ENCODE results near the gene STX17.
"Not testable (repeated sequence)": the region's sequence is repeated elsewhere in the genome, so short reads cannot be mapped to it uniquely, and the experiment has no call there.

Gene STX17

DNA sequence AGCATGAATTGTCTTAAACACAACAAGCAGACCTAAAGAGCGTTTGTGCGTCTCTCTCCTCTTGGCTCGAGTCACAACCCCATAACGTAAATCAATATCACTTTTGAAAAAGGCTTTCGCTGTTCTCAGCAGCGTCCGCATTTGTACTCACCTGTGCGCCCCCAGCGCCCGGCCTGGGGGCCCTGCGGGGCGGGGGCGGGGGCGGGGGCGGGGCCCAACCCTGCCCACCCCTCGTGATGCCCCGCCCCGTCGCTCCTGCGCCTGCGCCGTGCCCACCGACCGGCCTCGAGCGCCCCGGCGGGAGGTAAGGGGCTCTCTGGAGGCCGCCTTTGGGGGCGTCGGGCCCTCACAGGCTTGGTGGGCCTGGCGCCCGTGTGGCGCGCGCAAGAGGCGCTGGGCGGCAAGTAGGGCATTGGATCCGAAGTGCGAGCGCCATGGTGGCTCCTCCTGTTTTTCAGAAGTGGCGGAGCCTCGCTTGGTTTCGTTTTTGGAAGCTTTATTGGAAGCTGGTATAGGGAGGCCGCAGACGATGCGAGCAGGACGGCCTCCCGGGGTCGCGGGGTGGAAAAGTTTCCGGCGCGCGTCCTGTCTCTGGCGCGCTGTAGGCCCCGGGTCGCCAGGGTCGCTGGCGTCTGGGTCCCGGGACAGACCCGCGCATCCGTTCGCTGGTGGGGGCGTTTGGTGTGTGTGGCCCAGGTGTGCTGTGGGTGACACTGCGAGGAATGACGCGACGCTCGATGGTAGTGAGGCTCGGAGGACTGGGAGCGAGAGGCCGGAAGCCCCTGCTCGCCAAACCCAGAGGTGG lies at the start of gene STX17:
Gene STX17 (plus strand): TSS at position 252 of the 805 bp plus-strand sequence. CDS start 8,586 bp downstream, outside the sequence.
- peak; percentile 69 for DNase-seq (ENCODE audit: low spot score)

DNA sequence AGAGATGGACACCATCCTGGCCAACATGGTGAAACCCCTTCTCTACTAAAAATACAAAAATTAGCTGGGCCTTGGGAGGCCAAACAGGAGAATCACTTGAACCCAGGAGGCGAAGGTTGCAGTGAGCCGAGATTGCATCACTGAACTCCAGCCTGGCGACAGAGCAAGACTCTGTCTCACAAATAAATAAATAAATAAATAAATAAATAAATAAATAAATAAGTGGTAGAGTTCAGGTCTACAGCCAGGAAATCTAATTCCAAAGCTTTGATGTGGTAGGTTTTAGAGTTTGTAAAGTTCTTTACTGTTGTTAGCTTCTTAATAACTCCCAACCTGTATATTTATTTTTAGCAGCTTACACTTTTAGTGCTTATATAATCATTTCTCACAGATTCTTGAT lies 48.9 kb upstream of the STX17 start:
- DNase-seq (ENCODE audit: low spot score), result not testable (repeated sequence)

DNA sequence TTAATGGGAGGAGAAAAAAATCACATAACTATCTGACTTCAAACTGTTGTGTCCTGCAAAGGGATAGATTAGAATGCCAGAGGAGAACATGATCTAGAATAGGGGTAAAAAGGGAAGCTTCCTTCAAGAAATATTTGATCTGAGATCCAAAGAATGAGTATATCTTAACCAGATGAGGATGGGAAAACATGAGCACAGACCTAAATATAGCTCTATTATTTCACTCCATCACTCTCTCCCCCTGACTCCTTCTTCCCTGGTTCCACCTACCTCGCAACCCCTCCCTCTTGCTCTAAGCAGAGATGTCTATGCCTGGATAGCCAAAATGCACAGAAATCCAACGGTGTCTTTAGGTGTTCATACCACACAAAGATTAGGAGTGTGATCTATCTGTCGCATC lies 48.4 kb upstream of the STX17 start:
- DNase-seq (ENCODE audit: low spot score), result no peak

DNA sequence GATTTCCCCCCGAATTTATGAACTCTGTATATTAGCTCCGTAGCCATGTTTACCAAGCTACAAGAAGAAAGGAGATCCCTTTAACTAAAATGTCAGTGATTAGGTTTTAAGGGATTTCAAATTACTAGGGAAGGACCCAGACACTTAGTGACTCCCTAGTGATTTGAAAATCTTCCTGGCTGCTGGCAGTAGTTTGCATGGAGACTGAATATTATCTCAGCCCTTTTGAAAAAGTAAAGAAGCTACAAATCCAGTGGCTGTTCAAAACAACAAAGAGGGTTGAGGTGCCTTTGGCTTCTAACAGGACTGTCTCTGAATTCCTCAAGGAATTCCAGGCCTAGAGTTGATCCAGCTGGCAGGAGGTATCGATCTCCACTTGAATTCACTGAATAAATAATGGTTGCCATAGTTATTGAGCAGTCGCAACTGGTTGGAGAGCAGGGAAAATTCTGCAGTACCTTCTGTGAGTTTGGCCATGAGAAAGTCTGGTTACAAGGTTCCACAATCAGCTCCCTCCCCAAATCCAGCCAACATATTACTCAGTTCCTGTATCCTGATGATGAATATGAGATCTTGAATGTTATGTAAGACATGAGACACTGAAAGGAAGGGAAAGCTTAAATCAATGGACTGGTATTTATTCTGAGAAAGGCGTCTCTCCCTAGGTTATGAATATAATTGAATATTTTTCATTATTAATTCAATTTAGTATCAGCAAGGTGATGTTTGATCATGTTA lies 47.0 kb upstream of the STX17 start:
- DNase-seq (ENCODE audit: low spot score), result no peak

DNA sequence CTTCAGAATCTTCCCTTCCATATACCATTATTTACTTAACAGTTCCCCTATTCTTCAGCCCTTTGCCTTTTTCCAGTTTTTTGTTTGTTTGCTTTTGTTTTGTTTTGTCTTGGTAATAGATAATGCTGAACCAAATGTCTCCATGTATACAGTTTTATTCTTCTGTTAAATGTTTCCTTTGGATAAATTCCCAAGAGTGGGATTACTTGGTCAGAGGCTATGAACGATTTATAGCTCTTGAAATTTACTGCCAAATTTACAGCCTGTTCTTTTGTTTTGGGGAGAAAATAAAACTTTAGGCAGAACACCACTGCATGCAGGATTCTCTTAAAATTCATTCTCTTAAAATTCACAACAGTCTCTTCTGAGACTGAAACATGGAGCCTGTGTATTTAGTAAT lies 46.2 kb upstream of the STX17 start:
- no peak for DNase-seq (ENCODE audit: low spot score)

DNA sequence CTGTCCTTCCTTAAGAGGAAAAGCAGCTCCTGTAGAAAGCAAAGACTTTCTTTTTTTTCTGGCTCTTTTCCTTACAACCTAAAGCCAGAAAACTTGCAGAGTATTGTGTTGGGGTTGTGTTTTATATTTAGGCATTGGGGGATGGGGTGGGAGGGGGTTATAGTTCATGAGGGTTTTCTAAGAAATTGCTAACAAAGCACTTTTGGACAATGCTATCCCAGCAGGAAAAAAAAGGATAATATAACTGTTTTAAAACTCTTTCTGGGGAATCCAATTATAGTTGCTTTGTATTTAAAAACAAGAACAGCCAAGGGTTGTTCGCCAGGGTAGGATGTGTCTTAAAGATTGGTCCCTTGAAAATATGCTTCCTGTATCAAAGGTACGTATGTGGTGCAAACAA lies 42.5 kb upstream of the STX17 start:
- no peak for DNase-seq (ENCODE audit: low spot score)

DNA sequence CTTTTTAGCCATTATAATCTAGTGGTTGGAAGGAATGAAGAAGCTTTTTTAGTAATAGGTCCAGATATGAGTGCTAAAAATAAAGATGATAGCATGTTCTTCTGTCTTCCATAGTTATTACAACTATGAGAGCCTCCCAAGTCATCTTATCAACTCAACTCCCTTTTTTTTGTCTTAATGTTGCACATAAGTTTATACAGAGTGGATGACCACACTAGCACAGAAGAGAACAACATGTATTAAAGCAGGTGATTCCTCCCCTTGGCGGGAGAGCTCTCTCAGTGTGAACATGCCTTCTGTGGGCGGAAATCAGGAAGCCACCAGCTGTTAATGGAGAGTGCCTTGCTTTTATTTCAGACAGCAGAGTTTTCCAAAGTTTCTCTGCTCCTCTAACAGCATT lies 40.1 kb upstream of the STX17 start:
- DNase-seq (ENCODE audit: low spot score), result no peak

DNA sequence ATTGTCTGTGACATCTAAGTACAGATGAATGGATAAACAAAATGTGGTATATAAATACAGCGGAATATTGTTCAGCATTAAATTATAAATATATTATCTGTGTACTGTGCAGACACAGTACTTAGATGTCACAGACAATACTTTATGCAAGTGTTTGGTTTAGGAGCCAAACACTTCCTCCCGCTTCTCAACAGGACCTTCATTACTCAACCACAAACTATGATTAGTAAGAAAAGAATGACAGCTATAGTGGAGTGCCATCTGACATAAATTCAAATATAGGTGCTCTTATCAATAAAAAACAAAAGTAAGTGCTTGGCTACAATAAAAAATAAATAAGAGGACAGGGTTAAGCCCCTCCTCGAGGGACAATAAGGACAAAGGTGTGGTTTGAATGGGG lies 38.9 kb upstream of the STX17 start:
- DNase-seq (ENCODE audit: low spot score), result no peak

DNA sequence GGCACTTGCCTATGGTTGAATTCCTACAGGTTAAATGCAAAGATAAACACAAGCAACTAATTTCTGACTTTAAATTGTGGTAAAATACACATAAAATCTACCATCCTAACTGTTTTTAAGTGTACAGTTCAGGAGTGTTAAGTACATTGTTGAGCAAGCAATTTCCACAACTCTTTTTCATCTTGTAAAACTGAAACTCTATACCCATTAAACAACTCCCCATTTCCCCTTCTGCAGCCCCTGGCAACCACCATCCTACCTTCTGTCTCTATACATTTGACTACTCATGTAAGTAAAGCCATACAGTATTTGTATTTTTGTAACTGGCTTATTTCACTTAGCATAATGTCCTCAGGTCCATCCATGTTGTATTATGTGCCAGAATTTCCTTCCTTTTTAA lies 38.5 kb upstream of the STX17 start:
- no peak for DNase-seq (ENCODE audit: low spot score)

DNA sequence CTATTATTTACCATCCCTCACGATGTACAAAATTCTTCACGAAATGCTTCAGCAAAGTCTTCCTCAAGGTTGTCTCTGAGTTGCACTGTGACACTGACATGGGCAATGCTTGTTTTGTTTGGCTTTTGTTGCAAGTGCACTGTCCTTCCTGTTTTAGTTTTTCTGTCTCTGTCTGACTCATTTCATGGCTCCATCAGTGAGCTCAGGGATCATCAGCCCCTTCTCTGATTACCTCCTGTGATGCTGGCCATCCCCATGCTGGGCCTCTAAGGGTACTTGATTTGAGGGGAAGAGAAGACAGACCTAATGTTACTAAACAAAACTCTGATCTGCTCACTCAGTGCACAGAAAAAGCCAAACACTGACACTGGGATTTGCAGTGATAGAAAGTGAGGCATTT lies 37.6 kb upstream of the STX17 start:
- DNase-seq (ENCODE audit: low spot score), result no peak

DNA sequence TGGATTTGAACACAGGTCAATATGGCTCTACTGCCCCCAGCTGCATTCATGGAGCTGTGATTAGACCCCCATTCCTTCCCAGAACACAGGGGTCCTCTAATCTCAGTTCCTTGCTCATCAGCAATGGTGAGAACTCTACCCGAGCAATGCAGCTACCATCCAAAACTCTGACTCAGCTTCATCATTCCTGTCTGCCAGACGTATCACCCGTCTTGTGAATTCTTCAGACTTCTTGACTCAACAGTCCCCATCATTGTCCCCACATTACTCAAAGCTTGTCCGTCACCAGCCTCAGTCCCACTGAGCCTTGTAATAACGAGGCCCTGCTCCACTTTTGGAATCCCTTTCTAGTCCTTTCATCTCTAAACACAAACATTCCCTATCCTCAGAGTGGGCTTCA lies 36.3 kb upstream of the STX17 start:
- no peak for DNase-seq (ENCODE audit: low spot score)

DNA sequence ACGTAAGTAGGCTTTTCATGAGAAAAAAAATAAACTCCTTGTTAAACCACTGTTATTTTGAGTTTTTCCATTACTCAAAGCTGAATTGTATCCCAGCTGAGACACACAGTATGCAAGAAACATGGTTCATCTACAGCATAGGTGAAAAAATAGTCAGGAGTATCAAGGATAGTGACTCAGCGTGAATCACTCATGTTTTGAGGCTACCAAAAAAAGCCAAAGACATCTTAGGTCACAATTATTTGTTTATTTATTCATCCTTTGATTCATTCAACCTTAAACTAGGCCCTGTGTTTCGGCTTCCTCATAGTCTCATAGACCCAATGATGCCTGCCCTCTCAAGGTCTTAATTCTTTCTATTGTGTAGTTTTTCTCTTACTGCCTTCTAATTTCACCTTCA lies 32.9 kb upstream of the STX17 start:
- DNase-seq (ENCODE audit: low spot score), result peak; percentile 69

DNA sequence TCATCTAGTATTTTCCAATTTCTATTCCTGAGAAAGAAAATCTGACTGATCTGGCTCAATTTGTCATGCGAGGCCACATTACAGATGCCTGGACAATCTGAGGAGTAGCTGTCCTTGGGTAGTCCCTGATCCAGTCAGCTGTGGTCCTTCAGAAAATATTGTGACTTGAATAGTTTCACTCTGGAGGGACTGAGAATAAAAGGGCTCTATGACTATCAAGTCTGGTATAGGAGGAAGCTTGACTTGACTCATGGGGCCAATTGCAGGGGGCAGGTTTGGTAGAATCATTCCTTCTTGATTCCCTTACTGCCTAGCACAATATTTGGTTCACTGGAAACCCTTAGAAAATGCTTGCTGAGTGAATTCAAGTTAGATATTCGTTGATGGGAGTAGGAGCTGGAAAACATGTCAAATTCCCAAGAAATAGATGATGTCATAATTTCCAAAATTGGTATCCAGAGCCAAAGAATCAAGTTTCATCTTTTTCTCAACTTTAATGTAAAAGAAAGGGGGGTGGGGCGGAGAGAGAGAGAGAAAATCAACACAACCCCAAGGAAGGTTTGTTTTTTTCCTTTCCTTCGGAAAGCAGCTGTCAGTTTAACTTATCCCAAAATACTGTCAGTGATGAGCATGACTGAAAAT lies 32.4 kb upstream of the STX17 start:
- DNase-seq (ENCODE audit: low spot score), result peak; percentile 16

DNA sequence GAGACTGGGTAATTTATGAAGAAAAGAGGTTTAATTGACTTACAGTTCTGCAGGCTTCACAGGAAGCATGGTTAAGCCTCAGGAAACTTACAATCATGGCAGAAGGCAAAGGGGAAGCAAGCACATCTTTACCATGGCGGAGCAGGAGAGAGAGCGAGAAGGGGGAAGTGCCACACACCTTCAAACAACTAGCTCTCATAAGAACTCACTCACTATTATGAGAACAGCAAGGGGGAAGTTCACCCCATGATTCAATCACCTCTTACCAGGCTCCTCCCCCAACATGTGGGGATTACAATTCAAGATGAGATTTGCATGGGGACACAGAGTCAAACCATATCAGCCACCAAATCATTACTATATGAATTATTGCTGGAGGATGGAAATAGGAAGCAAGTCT lies 30.3 kb upstream of the STX17 start:
- no peak for DNase-seq (ENCODE audit: low spot score)

DNA sequence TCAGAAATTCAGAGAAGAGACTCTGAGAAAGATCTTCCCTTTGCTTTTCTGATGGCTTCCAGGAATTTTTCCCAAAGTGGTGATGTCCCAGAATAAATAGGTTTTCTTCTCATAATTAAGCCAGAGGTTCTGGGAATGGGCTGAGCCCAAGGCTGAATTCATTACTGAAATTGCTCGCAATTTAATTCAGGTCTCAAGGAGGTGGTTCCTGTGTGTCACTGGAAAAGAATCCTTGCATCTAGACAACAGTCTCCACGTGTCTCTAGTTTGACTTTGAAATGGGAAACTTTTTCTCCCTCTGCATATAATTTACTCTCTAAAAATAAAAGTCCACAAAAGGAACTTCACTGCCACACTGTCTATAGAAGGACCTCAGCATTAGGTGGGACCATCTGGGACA lies 27.8 kb upstream of the STX17 start:
- no peak for DNase-seq (ENCODE audit: low spot score)

DNA sequence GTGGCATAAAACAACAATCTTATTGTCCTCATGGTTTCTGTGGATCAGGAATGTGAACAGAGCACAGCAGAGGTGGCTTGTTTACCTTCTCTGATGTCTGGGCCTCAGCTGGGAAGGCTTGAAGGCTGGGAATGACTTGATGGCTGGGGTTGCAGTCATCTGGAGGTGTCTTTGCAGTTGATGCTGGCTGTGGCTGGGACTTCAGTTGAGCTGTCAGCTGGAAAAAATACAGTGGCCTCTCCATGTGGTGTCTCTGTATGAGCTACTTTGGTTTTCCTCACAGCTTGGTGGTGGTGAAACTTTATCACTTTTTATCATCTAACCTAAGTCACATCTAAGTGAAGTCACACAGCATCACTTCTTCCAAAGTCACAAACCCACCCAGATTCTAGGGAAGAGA lies 24.7 kb upstream of the STX17 start:
- no peak for DNase-seq (ENCODE audit: low spot score)

DNA sequence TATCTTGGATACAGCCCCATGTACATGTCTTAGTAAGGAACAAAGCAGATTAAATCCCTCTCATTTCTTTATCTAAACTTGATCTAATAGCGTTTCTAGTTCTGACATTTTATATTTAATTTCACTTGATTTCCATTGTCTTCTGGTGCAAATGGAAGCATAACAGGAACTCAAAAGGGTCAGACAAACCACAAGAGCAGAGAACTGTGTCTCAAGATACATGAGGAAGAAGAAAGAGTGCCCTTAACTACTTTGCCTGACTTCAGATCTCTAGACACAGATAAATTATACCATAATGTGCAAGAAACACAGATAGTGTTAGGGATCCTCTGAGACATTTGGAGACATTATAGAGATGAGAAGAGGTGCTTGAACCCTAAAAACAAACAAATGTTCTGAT lies 20.7 kb upstream of the STX17 start:
- DNase-seq (ENCODE audit: low spot score), result no peak

DNA sequence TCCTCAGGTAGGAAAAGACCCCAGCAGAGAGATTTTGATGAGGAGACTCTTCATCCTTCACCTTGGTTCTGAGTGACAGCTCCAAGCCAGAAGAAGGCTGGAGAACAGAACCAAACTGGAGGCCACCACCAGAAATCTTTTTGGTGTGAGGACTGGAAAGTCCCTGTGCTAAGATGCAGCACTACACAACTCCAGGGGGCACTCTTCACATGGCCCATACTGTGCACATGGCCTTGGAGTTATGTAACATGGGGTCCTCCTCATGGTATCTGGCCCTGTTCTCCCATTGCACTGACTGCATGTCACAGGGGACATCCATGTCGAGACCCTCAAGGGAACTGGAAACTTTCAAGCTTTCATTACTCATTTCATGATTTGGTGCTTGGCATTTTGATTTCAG lies 17.3 kb upstream of the STX17 start:
- no peak for DNase-seq (ENCODE audit: low spot score)

DNA sequence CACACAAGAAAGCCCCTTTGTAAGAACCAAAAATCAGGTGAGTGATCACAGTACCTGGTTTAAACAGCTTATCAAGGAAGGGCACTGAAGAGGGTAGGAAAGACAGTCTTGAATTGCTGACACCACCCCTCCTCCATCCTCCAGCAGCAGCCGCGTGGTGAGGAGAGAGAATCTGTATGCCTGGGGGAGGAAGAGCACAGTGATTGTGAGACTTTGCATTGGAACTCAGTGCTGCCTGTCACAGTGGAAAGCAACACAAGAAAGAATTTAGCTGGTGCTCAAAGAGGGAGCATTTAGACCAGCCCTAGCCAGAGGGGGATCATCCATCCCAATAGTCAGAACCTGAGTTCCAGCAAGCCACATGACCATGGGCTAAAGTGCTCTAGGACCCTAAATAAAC lies 11.6 kb upstream of the STX17 start:
- no peak for DNase-seq (ENCODE audit: low spot score)

DNA sequence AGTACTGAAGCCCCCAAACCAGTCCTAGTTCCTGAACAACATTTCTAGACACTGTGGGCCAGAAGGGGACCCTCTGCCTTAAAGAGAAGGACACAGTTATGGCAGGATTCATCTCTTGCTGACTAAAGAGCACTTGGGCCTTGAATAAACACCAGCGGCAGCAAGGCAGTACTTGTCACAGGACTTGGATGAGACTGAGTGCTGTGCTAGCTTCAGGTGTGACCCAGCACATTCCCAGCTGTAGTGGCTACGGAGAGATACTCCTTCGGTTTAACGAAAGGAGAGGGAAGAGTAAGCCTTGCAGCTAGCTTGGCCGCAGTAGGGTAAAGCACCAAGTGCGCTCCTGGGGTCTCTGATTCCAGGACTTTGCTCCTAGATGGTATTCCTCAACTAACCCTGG lies 10.9 kb upstream of the STX17 start:
- no peak for DNase-seq (ENCODE audit: low spot score)

DNA sequence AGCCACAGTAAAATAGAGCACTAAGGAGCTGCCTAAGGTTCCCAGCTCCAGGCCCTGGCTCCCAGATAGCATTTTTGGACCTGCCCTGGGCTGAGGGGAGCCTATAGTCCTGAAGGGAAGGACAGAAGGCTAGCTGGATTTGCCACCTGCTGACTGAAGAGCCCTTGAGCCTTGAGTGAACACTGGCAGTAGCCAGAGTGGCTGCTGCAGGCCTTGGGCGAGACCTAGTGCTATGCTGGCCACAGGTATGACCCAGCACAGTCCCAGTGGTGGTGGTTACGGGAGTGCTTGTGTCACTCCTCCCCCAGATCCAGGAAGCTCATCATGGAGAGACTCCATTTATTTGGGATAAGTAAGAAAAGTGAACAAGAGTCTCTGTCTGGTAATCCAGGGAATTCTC lies 10.3 kb upstream of the STX17 start:
- no peak for DNase-seq (ENCODE audit: low spot score)

DNA sequence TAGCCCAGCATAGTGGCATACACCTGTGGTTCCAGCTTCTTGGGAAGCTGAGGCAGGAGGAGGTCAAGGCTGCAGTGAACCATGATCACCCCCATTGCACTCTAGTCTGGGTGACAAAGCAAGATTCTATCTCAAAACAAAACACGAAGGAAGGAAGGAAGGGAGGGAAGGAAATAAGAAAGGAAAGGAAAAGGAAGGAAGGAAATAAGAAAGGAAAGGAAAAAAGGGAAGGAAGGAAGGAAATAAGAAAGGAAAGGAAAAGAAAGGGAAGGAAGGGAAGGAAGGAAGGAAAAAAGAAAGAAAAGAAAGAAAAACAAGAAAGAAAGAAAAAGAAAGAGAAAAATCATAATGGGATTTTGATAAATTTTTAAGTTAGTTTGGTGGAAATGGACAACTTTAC lies 3.1 kb upstream of the STX17 start:
- DNase-seq (ENCODE audit: low spot score), result no peak

DNA sequence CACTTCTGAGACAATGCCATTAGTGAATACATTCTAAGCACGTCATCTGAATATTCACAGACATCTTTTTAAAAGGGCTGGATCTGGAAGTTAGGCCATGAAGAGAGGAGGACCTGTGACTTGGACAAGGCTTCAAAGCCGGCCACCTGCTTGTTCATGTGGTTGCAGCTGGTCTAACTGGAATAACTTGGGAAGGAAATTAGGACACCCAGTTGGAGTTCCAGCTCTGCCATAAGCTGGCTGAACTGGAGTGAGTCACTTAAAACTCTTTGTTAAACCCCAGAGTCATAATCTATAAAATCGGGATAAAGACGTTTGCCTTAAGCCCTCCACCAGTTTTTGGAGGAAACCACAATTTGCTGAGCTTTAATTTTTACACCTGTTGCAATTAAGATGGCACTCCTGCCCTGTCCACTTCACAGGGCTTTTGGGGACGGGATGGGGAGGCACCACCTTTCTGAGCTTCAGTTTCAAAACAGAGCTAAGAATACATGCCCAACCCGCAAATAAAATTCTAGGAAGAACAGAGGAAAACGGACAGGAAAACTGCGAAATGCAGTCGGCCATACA lies 536 bp upstream of the STX17 start:
- DNase-seq (ENCODE audit: low spot score), result no peak

Data from COLO829 (cell line).